WTC11 (cell line): ENCODE measurements around the gene ZFYVE28.

Source experiments
- CTCF ChIP-seq: fragments of 200-600 bp; IDR thresholded peaks from 2 replicates; pipeline ENCODE4 v1.8.0; 2022; ENCODE audit warnings: antibody characterized with exemption
- E2F4 ChIP-seq: sonication (generic); formaldehyde crosslinking; IDR thresholded peaks from 2 replicates; pipeline ENCODE4 v1.8.1; 2022; ENCODE audit warnings: low read depth, mild to moderate bottlenecking, moderate library complexity, missing genetic modification reagents, borderline replicate concordance
- ELF4 ChIP-seq: sonication (generic); formaldehyde crosslinking; IDR thresholded peaks from 2 replicates; pipeline ENCODE4 v1.8.1; 2022; ENCODE audit warnings: low read depth, mild to moderate bottlenecking, moderate library complexity, missing genetic modification reagents
- ETV6 ChIP-seq: sonication (generic); formaldehyde crosslinking; IDR thresholded peaks from 2 replicates; pipeline ENCODE4 v1.8.1; 2022; ENCODE audit warnings: mild to moderate bottlenecking, missing genetic modification reagents
- FOXJ3 ChIP-seq: sonication (generic); formaldehyde crosslinking; IDR thresholded peaks from 2 replicates; pipeline ENCODE4 v1.9.0; 2021; ENCODE audit warnings: missing genetic modification reagents, mild to moderate bottlenecking, borderline replicate concordance
- FOXK1 ChIP-seq: sonication (generic); formaldehyde crosslinking; IDR thresholded peaks from 2 replicates; pipeline ENCODE4 v1.8.0; 2022; ENCODE audit warnings: mild to moderate bottlenecking, moderate library complexity, missing genetic modification reagents

- TF ChIP-seq CTCF (no peak), E2F4 (CRISPR knock-in tag) (no peak), FOXJ3 (no peak), ETV6 (CRISPR knock-in tag) (no peak), FOXK1 (no peak), ELF4 (no peak)
Measured at GRCh38 chr4:2263926-2264321, 154.5 kb downstream of the ZFYVE28 start.
